ENCODE data around the gene RALGPS1. TPM values are rescaled to one million over a fixed set of nuclear protein-coding genes. Genes with fewer than 3 reads are reported as not detected.

Gene RALGPS1
- total RNA-seq, 2 experiments from 2014 or later = 2.5 to 4.1 TPM

DNA sequence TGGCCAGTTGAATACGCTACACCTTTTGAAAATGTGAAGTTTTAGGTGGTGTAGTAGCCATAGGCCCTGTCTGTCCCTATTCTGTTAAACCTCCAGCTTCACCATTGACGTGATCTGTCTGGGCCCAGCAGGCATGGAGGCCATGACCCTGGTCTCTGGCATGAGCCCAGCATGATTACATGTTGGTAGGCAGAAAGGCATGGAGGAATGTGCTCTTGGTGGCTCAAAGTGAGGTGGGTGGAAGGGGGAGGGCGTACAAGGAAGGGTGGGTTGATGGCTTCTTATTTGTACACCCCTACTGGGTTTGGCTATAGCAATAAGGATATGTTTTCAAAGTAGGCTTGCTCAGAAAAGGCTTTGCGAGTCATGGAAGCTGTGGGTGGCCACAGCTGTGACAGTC is 23.7 kb downstream of the RALGPS1 start:
- CTCF ChIA-PET = interaction anchor here (1.1 to 1.4 kb wide), 2 partner anchors 9 to 260 kb away, joined by 3 to 5 read pairs; no protein-coding TSS in a partner anchor
- Mint-ChIP-seq H3K4me3 (no peak overlapping the region), H3K27me3 (ENCODE audit: low read depth) (peaks cover 24% of the 10 kb centered on the region), H3K9me3 (ENCODE audit: insufficient read depth) (no peaks in the 10 kb centered on the region), H3K36me3 (ENCODE audit: low read depth) (no peaks in the 10 kb centered on the region), H3K27ac (no peak overlapping the region), H3K4me1 (ENCODE audit: low read depth) (peaks cover 19% of the 10 kb centered on the region)
- ATAC-seq (no peak), DNase-seq (no peak)
- POLR2A ChIA-PET = no interaction called here

GRCh38 chr9:126939821-126940221 is 25.2 kb downstream of the RALGPS1 start:
- no peaks in the 10 kb centered on the region for H3K36me3 Mint-ChIP-seq (ENCODE audit: low read depth)
- peaks cover 12% of the 10 kb centered on the region for H3K4me1 Mint-ChIP-seq (ENCODE audit: low read depth)
- ATAC-seq (no peak), DNase-seq (no peak)
- CTCF ChIA-PET = interaction anchor here (0.9 to 4.8 kb wide), 10 partner anchors 18 to 258 kb away, joined by 3 to 87 read pairs (median 4); no protein-coding TSS in a partner anchor
- H3K27me3 Mint-ChIP-seq (ENCODE audit: low read depth) = peaks cover 26% of the 10 kb centered on the region
- POLR2A ChIA-PET = no interaction called here
- H3K9me3 Mint-ChIP-seq (ENCODE audit: insufficient read depth) = no peaks in the 10 kb centered on the region
- H3K4me3 Mint-ChIP-seq = no peak overlapping the region
- H3K27ac Mint-ChIP-seq = no peak overlapping the region

- H3K27me3 Mint-ChIP-seq (ENCODE audit: low read depth) = peaks cover 23% of the 10 kb centered on the region
- H3K9me3 Mint-ChIP-seq (ENCODE audit: insufficient read depth) = no peaks in the 10 kb centered on the region
- H3K4me3 Mint-ChIP-seq = no peak overlapping the region
- H3K36me3 Mint-ChIP-seq (ENCODE audit: low read depth) = no peaks in the 10 kb centered on the region
- H3K4me1 Mint-ChIP-seq (ENCODE audit: low read depth) = peaks cover 4% of the 10 kb centered on the region
- no peak for ATAC-seq
- ChIA-PET POLR2A (interaction anchor here (0.5 kb wide), 1 partner anchor 827 kb away, joined by 4 read pairs; no protein-coding TSS in a partner anchor), CTCF (interaction anchor here (0.7 to 4.8 kb wide), 12 partner anchors 10 to 787 kb away, joined by 3 to 87 read pairs (median 4); no protein-coding TSS in a partner anchor)
- no peak for DNase-seq
- no peak overlapping the region for H3K27ac Mint-ChIP-seq
Observed at GRCh38 chr9:126942399-126942798, 27.8 kb downstream of the RALGPS1 start.

GRCh38 chr9:126945682-126946081 is 31.1 kb downstream of the RALGPS1 start:
- no peak for ATAC-seq
- no peak for DNase-seq
- no peak overlapping the region for H3K4me3 Mint-ChIP-seq
- no peaks in the 10 kb centered on the region for H3K9me3 Mint-ChIP-seq (ENCODE audit: insufficient read depth)
- H3K27ac Mint-ChIP-seq = no peak overlapping the region
- peaks cover 15% of the 10 kb centered on the region for H3K27me3 Mint-ChIP-seq (ENCODE audit: low read depth)
- H3K36me3 Mint-ChIP-seq (ENCODE audit: low read depth) = no peaks in the 10 kb centered on the region
- peaks cover 1% of the 10 kb centered on the region for H3K4me1 Mint-ChIP-seq (ENCODE audit: low read depth)
- ChIA-PET CTCF (interaction anchor here (1.0 kb wide), 1 partner anchor 269 kb away, joined by 3 read pairs; no protein-coding TSS in a partner anchor), POLR2A (no interaction called here)

DNA sequence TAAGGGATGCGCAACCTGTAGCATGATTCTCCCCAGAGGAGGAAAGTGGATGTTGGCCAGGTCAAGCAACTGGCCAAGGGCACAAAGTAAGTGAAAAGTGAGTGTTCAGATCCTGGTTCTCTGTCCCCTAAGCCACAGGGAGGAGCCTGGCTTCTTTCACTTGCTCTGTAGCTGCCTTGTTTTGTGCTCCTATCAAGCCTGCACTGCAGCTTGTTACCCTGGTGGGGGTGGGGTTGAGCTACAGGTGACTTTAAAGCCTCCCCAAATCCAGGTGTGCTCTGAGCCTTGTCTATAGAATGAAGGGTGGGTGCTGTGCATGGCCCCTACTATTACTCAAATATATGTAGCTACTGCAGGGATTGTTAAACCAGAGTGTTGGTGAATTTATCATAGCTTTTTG is 32.9 kb downstream of the RALGPS1 start:
- ChIA-PET CTCF (interaction anchor here (0.9 to 1.2 kb wide), 3 partner anchors 10 to 13 kb away, joined by 3 to 7 read pairs (median 5); no protein-coding TSS in a partner anchor), POLR2A (no interaction called here)
- no peak for DNase-seq
- peaks cover 16% of the 10 kb centered on the region for H3K27me3 Mint-ChIP-seq (ENCODE audit: low read depth)
- no peak for ATAC-seq
- no peak overlapping the region for H3K4me3 Mint-ChIP-seq
- H3K36me3 Mint-ChIP-seq (ENCODE audit: low read depth) = no peaks in the 10 kb centered on the region
- H3K27ac Mint-ChIP-seq = no peak overlapping the region
- no peaks in the 10 kb centered on the region for H3K4me1 Mint-ChIP-seq (ENCODE audit: low read depth)
- no peaks in the 10 kb centered on the region for H3K9me3 Mint-ChIP-seq (ENCODE audit: insufficient read depth)

DNA sequence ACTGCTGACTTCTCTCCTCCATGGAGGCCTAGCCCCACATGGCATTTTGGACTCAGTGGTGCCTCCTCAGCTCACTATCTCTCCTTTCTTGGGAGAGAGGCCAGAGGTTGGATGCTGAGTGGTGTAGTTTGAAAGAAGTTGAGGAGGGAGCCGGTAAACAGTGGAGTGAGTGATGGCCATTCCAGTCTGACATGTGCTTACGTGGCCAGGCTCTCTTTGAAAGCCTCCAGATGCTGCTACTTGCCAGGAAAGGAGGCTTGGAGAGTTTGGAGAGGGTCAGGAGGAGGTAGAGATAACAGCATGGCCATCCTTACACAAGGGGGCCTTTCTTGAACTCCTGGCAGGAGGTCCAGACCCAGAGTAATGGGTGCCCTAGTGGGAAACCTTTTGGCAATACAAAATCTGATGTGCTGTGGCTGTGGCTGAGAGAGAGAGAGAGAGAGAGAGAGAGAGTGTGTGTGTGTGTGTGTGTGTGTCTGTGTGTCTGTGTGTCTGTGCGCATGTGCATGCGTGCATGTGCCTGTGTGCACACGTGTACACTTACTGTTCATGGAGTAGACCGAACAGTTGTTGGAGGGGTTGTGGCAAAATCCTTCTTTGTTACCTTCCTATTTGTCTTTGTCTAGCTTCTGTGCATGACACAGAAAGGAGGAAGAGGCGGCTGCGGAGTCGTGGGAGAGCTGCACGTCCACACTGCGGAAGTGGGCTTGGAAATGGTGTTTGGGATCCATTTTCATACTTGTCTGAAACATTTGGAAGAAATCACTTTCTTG is 37.8 kb downstream of the RALGPS1 start:
- Mint-ChIP-seq H3K4me3 (no peak overlapping the region), H3K27me3 (ENCODE audit: low read depth) (peaks cover 12% of the 10 kb centered on the region), H3K9me3 (ENCODE audit: insufficient read depth) (no peaks in the 10 kb centered on the region), H3K27ac (no peak overlapping the region), H3K4me1 (ENCODE audit: low read depth) (no peaks in the 10 kb centered on the region), H3K36me3 (ENCODE audit: low read depth) (no peaks in the 10 kb centered on the region)
- ChIA-PET CTCF (interaction anchor here (2.0 kb wide), 1 partner anchor 10 kb away, joined by 7 read pairs; no protein-coding TSS in a partner anchor), POLR2A (no interaction called here)
- DNase-seq (no peak), ATAC-seq (no peak)

DNA sequence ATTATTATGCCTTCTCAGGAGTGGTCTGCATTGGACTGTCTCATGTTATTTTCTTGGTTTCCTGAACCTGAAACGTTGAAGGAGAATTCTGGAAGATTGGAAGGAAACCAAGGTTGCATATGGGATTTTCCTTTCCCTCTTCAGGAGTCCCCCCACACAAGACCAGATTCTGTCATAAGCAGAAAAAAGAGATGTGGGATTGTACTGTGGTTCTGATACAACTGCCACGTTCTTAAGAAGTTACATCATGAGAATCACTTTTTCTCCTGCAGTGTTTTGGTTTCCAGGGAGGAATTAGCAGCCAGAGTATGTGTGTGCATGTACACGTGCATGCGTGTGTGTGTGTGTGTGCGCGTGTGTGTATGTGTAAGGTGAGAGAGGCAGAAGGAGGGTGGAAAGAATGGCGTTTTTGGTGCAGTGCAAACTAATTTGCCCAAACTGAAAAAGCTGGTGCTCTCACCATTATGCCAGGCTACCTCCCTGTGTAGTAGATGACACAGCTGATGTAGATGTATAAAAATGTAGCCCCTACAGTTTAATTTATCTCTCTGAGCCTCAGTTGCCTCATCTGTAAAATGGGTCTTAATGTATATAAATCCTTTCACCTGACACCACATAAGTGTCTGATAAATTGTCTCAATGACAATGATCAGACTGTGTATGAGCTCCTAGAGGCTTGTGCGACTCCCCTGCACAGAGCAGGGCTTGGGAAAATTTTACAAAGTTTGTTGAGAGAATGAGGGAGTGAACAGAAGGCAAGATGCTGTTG is 38.6 kb downstream of the RALGPS1 start:
- Mint-ChIP-seq H3K4me1 (ENCODE audit: low read depth) (no peaks in the 10 kb centered on the region), H3K27ac (no peak overlapping the region), H3K27me3 (ENCODE audit: low read depth) (peaks cover 13% of the 10 kb centered on the region), H3K36me3 (ENCODE audit: low read depth) (no peaks in the 10 kb centered on the region), H3K9me3 (ENCODE audit: insufficient read depth) (no peaks in the 10 kb centered on the region), H3K4me3 (no peak overlapping the region)
- ATAC-seq (no peak), DNase-seq (no peak)
- ChIA-PET CTCF (interaction anchor here (2.0 kb wide), 1 partner anchor 11 kb away, joined by 7 read pairs; no protein-coding TSS in a partner anchor), POLR2A (no interaction called here)

DNA sequence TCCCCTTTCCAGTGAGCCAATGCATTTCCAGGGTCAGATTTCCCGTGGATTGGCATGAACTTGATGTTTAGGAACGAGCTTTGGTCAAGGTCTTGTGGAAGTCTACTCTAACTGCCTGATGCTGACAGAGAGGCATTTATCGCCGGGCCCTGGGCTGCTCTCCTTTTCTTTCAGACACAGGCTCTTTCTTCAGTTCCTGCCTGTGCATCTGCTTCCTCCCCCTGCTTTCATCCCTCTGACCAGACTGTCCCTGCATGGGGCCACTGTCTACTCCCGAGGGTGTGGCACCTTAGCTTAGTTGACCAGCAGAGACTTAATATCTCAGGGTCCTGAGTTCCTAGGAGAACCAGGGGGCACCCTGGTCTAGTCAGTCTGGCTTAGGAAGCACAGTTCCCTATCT is 41.2 kb downstream of the RALGPS1 start:
- no peak for DNase-seq
- Mint-ChIP-seq H3K27me3 (ENCODE audit: low read depth) (peaks cover 25% of the 10 kb centered on the region), H3K9me3 (ENCODE audit: insufficient read depth) (no peaks in the 10 kb centered on the region), H3K4me3 (no peak overlapping the region), H3K27ac (no peak overlapping the region), H3K36me3 (ENCODE audit: low read depth) (no peaks in the 10 kb centered on the region), H3K4me1 (ENCODE audit: low read depth) (no peaks in the 10 kb centered on the region)
- ChIA-PET POLR2A (no interaction called here), CTCF (no interaction called here)
- no peak for ATAC-seq

DNA sequence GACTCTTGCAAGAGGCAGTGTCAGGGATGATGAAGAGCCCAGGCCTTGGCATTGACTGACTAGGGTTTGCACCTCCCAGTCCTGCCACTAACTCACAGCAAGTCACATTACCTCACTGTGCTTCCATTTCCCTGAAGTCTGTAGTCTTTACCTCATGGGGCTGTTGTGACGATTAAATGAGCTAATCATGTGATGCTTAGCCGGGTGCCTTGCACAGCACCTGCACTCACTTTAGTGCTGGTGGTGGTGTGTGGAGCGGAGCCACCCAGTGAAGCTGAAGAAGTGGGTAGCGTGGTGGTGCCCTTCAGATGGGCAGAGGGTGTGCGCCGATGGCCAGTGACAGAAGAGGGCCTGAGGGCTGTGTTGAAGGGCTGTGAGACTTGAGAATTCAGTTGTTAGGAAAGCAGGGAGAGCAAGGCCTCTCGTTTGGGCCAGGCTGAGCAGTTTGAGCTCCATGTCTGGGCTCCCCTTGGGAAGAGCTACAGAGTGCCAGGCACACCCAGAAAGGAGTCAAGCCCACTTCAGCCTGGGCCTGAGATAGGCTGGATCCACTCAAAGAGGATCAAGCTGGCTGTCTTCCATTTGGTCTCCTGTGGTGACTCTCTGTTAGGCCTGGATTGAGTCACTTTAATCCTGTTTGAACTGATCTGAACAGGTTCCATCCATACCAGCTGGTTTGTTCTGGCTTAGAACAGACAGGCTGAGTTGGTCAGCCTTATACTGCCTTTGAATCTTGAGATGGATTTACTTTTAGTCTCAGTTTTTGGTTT is 42.5 kb downstream of the RALGPS1 start:
- CTCF ChIA-PET = interaction anchor here (1.4 to 2.0 kb wide), 5 partner anchors 8 to 440 kb away, joined by 3 to 7 read pairs (median 5); partner anchors contain the start of gene SLC2A8
- H3K27me3 Mint-ChIP-seq (ENCODE audit: low read depth) = peaks cover 25% of the 10 kb centered on the region

DNA sequence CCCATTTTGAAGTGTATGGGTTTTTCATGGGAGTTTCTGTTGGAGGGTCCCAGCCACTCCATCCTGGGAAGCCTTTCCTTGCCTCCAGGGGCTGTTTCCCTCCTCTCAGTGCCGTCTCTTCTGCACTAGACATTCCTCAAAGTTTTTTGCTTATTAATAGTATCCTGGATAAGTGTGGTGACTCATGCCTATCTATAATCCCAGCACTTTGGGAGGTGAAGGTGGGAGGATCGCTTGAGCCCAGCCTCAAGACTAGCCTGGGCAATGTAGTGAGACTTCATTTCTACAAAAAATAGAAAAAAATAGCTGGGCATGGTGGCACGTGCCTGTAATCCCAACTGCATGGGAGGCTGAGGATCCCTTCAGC is 43.1 kb downstream of the RALGPS1 start:
- Mint-ChIP-seq H3K36me3 (ENCODE audit: low read depth) (no peaks in the 10 kb centered on the region), H3K9me3 (ENCODE audit: insufficient read depth) (no peaks in the 10 kb centered on the region), H3K4me3 (no peak overlapping the region), H3K4me1 (ENCODE audit: low read depth) (no peaks in the 10 kb centered on the region), H3K27ac (no peak overlapping the region), H3K27me3 (ENCODE audit: low read depth) (peaks cover 19% of the 10 kb centered on the region)
- ChIA-PET CTCF (interaction anchor here (1.0 to 2.0 kb wide), 6 partner anchors 8 to 439 kb away, joined by 3 to 7 read pairs (median 4); partner anchors contain the start of gene SLC2A8), POLR2A (no interaction called here)
- ATAC-seq = no peak
- DNase-seq = no peak

More for the DNA sequence above, 42.5 kb downstream of the RALGPS1 start:
- Mint-ChIP-seq H3K4me3 (no peak overlapping the region), H3K4me1 (ENCODE audit: low read depth) (no peaks in the 10 kb centered on the region), H3K27ac (no peak overlapping the region), H3K9me3 (ENCODE audit: insufficient read depth) (no peaks in the 10 kb centered on the region), H3K36me3 (ENCODE audit: low read depth) (no peaks in the 10 kb centered on the region)
- POLR2A ChIA-PET = no interaction called here
- DNase-seq (no peak), ATAC-seq (no peak)

DNA sequence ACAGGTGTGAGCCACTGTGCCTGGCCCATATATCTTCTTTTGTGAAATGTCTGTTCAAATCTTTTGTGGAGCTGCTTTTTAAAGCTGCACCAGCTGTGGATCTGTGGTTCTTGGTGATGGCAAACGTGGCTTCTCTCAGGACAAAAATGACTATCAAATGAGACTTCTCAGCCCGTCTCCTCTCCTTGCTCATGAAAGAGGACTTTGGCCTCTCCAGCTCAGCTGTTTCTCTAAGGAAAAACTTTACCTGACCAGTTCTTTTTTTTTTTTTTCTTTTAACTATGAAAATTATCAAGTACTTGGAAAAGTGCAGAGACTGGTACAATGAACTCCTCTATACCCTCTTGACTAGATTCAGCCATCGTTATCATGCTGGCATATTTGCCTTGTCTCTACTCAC is 44.8 kb downstream of the RALGPS1 start:
- Mint-ChIP-seq H3K27ac (no peak overlapping the region), H3K9me3 (ENCODE audit: insufficient read depth) (no peaks in the 10 kb centered on the region), H3K4me3 (no peak overlapping the region), H3K27me3 (ENCODE audit: low read depth) (peaks cover 15% of the 10 kb centered on the region), H3K36me3 (ENCODE audit: low read depth) (no peaks in the 10 kb centered on the region), H3K4me1 (ENCODE audit: low read depth) (no peaks in the 10 kb centered on the region)
- CTCF ChIA-PET = interaction anchor here (0.6 kb wide), 1 partner anchor 206 kb away, joined by 3 read pairs; no protein-coding TSS in a partner anchor
- DNase-seq = no peak
- ATAC-seq = no peak
- POLR2A ChIA-PET = no interaction called here

Data from activated CD8-positive, alpha-beta T cell treated with anti-CD3 and anti-CD28 coated beads, Interleukin-2, amount 10 ng/mL, durations not matched to agents 7 days and 5 days (primary cell).